NB4 (cell line): Measurements from ENCODE around the gene SIGLEC1.
A peak's percentile ranks its signal among the peaks of the same experiment; 100 is the strongest.

Experiments used
- DNase-seq: peaks from one replicate; pipeline ENCODE4 v3.0.0; 2010; ENCODE audit warnings: low read depth
- H3K4me3 ChIP-seq: one replicate; pipeline ENCODE4 v1.5.1; 2011; ENCODE audit warnings: mild to moderate bottlenecking, low read depth, low read length, moderate library complexity
- MYC ChIP-seq: IDR thresholded peaks from 2 replicates; pipeline ENCODE4 v1.6.1; 2011; ENCODE audit warnings: low read depth, low read length
- POLR2A ChIP-seq: IDR thresholded peaks from 2 replicates; pipeline ENCODE4 v1.6.1; 2011; ENCODE audit warnings: mild to moderate bottlenecking; ENCODE audit not compliant: insufficient read length; ENCODE audit errors: extremely low read depth
- TF ChIP-seq, protein P1 (sequence below): IDR thresholded peaks from one replicate; pipeline ENCODE4 v1.5.1; 2012; ENCODE audit warnings: low read depth, low read length
- TF ChIP-seq, protein P2 (sequence below): IDR thresholded peaks from 2 replicates; pipeline ENCODE4 v1.6.1; 2011; ENCODE audit warnings: low read depth, low read length

The SIGLEC1 gene

DNA sequence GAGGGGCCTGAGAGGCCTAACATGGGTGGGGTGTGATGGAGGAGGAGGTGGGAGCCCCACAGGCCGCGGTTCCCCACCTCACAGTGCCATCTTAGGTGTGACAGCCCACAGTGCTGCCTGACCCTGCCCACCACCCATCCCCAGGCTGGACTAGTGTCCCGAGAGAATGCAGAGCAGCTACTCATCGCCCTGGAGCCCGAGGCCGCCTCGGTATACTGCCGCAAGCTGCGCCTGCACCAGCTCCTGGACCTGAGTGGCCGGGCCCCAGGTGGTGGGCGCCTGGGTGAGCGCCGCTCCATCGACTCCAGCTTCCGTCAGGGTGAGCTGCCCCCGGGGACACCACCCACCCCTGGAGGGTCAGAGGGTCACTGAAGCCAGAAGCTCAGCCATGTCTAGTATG lies 35.7 kb upstream of the SIGLEC1 start:
- DNase-seq, result no peak
- TF ChIP-seq, protein P1, sequence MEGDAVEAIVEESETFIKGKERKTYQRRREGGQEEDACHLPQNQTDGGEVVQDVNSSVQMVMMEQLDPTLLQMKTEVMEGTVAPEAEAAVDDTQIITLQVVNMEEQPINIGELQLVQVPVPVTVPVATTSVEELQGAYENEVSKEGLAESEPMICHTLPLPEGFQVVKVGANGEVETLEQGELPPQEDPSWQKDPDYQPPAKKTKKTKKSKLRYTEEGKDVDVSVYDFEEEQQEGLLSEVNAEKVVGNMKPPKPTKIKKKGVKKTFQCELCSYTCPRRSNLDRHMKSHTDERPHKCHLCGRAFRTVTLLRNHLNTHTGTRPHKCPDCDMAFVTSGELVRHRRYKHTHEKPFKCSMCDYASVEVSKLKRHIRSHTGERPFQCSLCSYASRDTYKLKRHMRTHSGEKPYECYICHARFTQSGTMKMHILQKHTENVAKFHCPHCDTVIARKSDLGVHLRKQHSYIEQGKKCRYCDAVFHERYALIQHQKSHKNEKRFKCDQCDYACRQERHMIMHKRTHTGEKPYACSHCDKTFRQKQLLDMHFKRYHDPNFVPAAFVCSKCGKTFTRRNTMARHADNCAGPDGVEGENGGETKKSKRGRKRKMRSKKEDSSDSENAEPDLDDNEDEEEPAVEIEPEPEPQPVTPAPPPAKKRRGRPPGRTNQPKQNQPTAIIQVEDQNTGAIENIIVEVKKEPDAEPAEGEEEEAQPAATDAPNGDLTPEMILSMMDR, result no peak
- TF ChIP-seq MYC, result no peak
- TF ChIP-seq, protein P2, sequence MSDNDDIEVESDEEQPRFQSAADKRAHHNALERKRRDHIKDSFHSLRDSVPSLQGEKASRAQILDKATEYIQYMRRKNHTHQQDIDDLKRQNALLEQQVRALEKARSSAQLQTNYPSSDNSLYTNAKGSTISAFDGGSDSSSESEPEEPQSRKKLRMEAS, result no peak
- no peak for TF ChIP-seq POLR2A
- no peak overlapping the region for H3K4me3 ChIP-seq

DNA sequence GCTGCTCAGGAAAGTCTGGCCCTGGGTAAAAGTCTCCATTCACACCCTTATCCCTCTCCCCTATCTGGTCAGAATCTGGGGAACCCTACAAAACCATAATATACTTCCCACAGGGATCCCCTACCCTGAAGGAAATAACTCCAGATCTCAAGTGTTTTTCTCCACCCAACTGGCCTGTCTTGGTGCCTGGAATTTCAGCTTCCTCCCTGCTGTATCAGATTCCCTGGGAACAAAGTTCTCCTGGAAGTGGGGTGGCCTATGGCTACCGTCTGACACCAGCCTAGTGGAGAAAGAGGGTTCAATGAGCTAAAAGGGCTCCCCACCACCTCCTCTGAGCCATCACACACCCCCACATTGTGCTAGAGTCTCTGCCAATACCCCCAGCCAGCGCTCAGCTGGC lies 35.1 kb upstream of the SIGLEC1 start:
- no peak for DNase-seq
- no peak overlapping the region for H3K4me3 ChIP-seq
- TF ChIP-seq, protein P1, result no peak
- TF ChIP-seq POLR2A (no peak), MYC (no peak)
- TF ChIP-seq, protein P2, result no peak

DNA sequence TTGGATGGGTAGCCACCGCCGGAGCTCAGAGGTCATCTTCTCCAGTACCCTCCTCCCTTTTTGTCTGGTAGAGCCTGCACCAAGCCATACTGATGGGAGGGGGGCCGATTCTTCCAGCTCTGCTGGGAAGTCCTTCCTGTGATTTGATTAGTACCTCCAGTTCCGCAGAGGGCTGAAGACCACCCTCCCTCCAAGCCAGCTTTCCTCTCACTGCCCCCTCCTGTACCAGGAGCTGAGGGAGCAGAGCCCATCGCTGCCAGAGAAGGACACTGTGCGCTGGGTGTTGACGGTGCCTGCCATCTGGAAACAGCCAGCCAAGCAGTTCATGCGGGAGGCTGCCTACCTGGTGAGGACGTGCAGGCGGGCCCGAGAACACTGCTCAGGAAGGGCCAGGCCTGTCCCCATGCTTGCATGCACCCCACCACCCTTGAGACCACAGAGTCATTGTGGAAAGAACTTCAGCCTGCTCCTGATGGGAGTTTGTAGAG lies 33.3 kb upstream of the SIGLEC1 start:
- TF ChIP-seq, protein P1, result no peak
- TF ChIP-seq MYC (no peak), POLR2A (no peak)
- TF ChIP-seq, protein P2, result no peak
- DNase-seq, result no peak
- H3K4me3 ChIP-seq, result no peak overlapping the region

DNA sequence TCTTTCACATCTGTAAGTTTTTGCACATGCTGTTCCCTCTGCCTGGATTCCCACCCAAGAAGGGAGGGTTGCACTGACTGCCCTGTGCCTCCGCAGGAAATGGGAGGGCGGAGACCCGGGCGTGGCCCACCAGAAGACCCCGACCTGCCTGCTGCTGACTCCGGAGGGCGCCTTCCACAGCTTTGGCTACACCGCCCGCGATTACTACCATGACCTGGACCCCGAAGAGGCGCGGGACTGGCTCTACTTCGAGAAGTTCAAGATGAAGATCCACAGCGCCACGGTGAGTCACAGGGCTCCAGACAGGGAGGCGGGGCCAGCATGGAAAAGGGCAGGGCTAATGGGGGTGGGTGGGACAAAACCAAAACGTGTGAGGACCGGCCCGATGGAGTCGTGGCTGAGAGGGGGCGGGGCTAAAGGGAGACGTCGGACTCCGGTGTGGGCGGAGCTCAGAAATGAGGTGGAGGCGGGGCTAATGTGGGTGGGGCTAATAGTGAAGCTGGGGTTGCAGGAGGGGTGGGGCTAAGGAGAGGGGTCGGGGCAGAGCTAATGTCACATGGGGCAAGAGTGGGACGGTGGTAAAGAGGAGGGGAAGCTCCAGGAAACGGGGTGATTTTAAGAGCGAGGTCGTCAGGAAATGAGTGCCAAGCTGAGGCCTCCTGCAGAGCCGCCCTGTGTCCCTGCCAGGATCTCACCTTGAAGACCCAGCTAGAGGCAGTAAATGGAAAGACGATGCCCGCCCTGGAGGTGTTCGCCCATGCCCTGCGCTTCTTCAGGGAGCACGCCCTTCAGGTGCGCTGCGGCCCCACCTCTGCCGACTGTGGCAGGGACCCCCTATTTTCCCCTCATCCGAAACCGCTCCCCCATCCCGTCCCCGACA lies 32.6 kb upstream of the SIGLEC1 start:
- H3K4me3 ChIP-seq, result no peak overlapping the region
- DNase-seq, result peak; percentile 87
- TF ChIP-seq MYC, result no peak
- TF ChIP-seq, protein P1, result peak; percentile 2

DNA sequence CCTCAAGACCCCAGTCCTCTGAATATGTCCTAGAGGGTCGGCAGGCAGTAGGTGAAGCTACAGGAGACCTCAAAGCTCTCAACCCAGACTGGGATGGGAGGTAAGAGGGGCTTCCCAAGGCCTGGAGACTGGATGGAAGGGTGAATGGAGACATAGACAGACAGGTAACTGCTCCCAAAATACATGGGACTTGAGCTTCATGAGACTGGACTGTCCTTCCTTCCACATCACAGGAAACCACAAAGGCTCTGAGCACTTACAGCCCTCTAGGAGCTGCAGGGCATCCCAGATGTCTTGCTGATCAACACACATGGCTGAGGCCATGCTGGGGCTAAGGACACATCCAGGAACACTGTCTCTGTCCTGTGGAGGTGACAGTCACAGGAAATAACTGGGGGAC lies 31.6 kb upstream of the SIGLEC1 start:
- no peak overlapping the region for H3K4me3 ChIP-seq
- no peak for TF ChIP-seq POLR2A
- TF ChIP-seq, protein P2, result no peak
- no peak for TF ChIP-seq MYC
- TF ChIP-seq, protein P1, result no peak
- DNase-seq, result no peak
